DND-41 (cell line): Measurements from ENCODE around the gene STN1.

Experiments used
- ATAC-seq: fragments of 200-7000 bp; cut with Tn5 transposase; 3 replicates; pipeline ENCODE4 v1.9.1; 2021; ENCODE audit warnings: low read depth; ENCODE audit not compliant: insufficient read depth
- DNase-seq: peaks from one replicate; pipeline ENCODE4 v3.0.0-alpha.2; 2020
- H2AFZ ChIP-seq: 2 replicates; pipeline ENCODE4 v1.6.0; 2012; ENCODE audit warnings: low read depth, low read length
- H3K27ac ChIP-seq: 2 replicates; pipeline ENCODE4 v1.5.1; 2012; ENCODE audit warnings: low read length, inconsistent platforms
- H3K27me3 ChIP-seq: fragments of 200-600 bp; sonication (generic); 2 replicates; pipeline ENCODE4 v1.6.0; 2012; ENCODE audit warnings: low read length, mild to moderate bottlenecking, inconsistent platforms; ENCODE audit not compliant: insufficient read depth, poor library complexity
- H3K36me3 ChIP-seq: 2 replicates; pipeline ENCODE4 v1.5.1; 2012; ENCODE audit warnings: low read length, inconsistent platforms; ENCODE audit not compliant: insufficient read depth
- H3K4me1 ChIP-seq: 2 replicates; pipeline ENCODE4 v1.5.1; 2012; ENCODE audit warnings: mild to moderate bottlenecking, low read length; ENCODE audit not compliant: insufficient read depth
- H3K4me2 ChIP-seq: 2 replicates; pipeline ENCODE4 v1.6.0; 2012; ENCODE audit warnings: mild to moderate bottlenecking, moderate library complexity, low read length, inconsistent platforms; ENCODE audit not compliant: insufficient read depth
- H3K4me3 ChIP-seq, 2 experiments: fragments of 200-600 bp in 1 of 2; shearing (Covaris generic) in 1 of 2; 2 replicates each; pipeline ENCODE4 v1.5.1; 2012 to 2016; ENCODE audit warnings: inconsistent platforms in 2 of 2, low read length in 2 of 2, mild to moderate bottlenecking in 2 of 2, low read depth in 1 of 2, moderate library complexity in 1 of 2
- H3K79me2 ChIP-seq: 2 replicates; pipeline ENCODE4 v1.6.0; 2012; ENCODE audit warnings: low read length, inconsistent platforms; ENCODE audit not compliant: insufficient read depth
- H3K9ac ChIP-seq: 2 replicates; pipeline ENCODE4 v1.6.0; 2012; ENCODE audit warnings: low read depth, mild to moderate bottlenecking, inconsistent platforms, low read length, moderate library complexity
- H3K9me3 ChIP-seq: 2 replicates; pipeline ENCODE4 v1.5.1; 2012; ENCODE audit warnings: low read length, moderate library complexity, mild to moderate bottlenecking, inconsistent platforms; ENCODE audit not compliant: insufficient read depth, severe bottlenecking
- H4K20me1 ChIP-seq: 2 replicates; pipeline ENCODE4 v1.6.0; 2012; ENCODE audit warnings: low read length; ENCODE audit not compliant: insufficient read depth
- CTCF ChIP-seq: IDR thresholded peaks from 2 replicates; pipeline ENCODE4 v1.5.1; 2012; ENCODE audit warnings: borderline replicate concordance, low read length, moderate library complexity, mild to moderate bottlenecking; ENCODE audit not compliant: poor library complexity, severe bottlenecking; ENCODE audit errors: extremely low read depth
- EZH2 ChIP-seq: IDR thresholded peaks from 3 replicates; pipeline ENCODE4 v1.6.1; 2012; ENCODE audit warnings: borderline replicate concordance, low read depth, mild to moderate bottlenecking, moderate library complexity, low read length, inconsistent platforms; ENCODE audit not compliant: severe bottlenecking

The STN1 gene

DNA sequence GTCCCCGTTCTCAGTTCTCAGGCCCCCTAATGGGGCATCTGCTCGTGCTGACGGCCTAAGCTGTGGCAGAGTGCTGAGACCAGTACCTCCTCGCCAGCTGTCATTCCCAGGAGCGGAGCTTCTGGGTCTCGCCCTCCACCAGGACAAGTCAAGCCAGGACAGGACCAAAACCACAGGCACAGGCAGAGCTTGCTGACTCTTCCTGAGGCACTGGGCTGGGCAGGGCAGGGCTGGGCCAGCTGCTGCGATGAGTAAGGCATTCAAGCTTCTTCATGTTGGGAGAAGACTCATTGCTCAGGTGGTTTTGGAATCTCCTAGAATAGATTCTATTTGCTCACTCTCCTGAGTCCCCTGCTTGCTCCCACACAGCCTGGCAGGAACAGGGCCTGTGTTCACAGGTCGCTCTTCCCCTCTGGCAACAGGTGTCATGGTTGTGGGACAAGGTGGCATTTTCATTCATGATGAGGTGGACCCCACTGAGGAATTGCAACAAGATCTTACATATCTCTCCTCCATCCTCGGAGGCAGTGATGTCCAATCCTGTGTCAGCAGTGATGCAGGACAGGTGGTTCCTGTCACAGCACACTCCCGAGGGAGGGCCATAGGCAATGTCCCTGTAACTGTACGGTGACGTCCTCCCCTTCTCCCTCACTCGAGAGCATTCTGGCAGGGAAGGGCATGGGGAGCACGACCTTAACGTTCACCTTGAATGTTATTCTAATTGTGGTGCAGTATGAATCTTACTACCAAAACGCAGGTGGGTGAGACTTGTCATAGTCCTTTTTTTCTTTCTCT lies 45.6 kb downstream of the STN1 start:
- Histone ChIP-seq H3K9ac (no peak overlapping the region), H3K27ac (no peak overlapping the region), H3K4me1 (no peaks in the 10 kb centered on the region), H4K20me1 (no peaks in the 10 kb centered on the region), H3K4me2 (no peak overlapping the region), H2AFZ (no peak overlapping the region), H3K27me3 (no peaks in the 10 kb centered on the region), H3K4me3 (no peak overlapping the region), H3K36me3 (no peaks in the 10 kb centered on the region), H3K9me3 (no peaks in the 10 kb centered on the region), H3K79me2 (no peaks in the 10 kb centered on the region)
- no peak for ATAC-seq
- DNase-seq: no peak
- TF ChIP-seq EZH2 (no peak), CTCF (no peak)

GRCh38 chr10:103871006-103871405 lies 47.0 kb downstream of the STN1 start:
- Histone ChIP-seq H3K4me3 (no peak overlapping the region), H3K9me3 (no peaks in the 10 kb centered on the region), H3K36me3 (no peaks in the 10 kb centered on the region), H3K79me2 (no peaks in the 10 kb centered on the region), H3K4me2 (no peak overlapping the region), H3K4me1 (no peaks in the 10 kb centered on the region), H2AFZ (no peak overlapping the region), H4K20me1 (no peaks in the 10 kb centered on the region), H3K27me3 (no peaks in the 10 kb centered on the region), H3K9ac (no peak overlapping the region), H3K27ac (no peak overlapping the region)
- ATAC-seq (no peak), DNase-seq (no peak)
- TF ChIP-seq CTCF (no peak), EZH2 (no peak)

DNA sequence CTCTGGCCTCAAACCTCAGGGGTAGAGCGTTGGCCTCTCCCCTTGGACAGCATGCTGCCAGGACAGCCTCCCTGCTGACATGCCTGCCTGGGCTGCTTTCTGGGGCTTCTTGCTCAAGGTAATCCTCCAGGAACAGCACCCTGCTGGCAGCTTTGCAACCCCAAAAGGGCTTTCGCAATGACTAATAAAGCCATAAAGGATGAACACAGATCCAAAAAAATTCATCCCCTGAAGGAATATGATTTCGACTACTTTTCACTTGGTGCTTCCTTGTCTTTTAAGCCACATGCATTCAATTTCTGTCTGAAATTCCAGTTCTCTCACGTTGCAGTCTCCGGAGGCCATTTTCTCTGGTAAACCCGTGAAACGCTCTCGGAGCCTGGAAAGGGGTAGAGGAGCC lies 47.5 kb downstream of the STN1 start:
- Histone ChIP-seq H3K4me3 (no peak overlapping the region), H3K4me1 (no peaks in the 10 kb centered on the region), H3K79me2 (no peaks in the 10 kb centered on the region), H3K27me3 (no peaks in the 10 kb centered on the region), H3K9ac (no peak overlapping the region), H3K9me3 (no peaks in the 10 kb centered on the region), H2AFZ (no peak overlapping the region), H3K27ac (no peak overlapping the region), H4K20me1 (no peaks in the 10 kb centered on the region), H3K4me2 (no peak overlapping the region), H3K36me3 (no peaks in the 10 kb centered on the region)
- no peak for ATAC-seq
- TF ChIP-seq CTCF (no peak), EZH2 (no peak)
- no peak for DNase-seq
